Measurements from ENCODE around the gene ELF2.
"Not testable (repeated sequence)": the region's sequence is repeated elsewhere in the genome, so short reads cannot be mapped to it uniquely, and the experiment has no call there.

ELF2 gene

GRCh38 chr4:139015948-139016471, 161.0 kb downstream of the ELF2 start:
- DNase-seq: no peak

GRCh38 chr4:139015269-139015947, 161.6 kb downstream of the ELF2 start, which contains the start of gene NOCT:
Gene NOCT, plus strand, starts transcription at chr4:139015781. Its CDS starts 201 bp downstream, at chr4:139015982.
- peak; percentile 84 to 95 (median 90) for DNase-seq

GRCh38 chr4:139014371-139015268, 162.4 kb downstream of the ELF2 start:
- no peak for DNase-seq

- DNase-seq: no peak
Measured at GRCh38 chr4:139011225-139011950, 165.6 kb downstream of the ELF2 start.

GRCh38 chr4:139009702-139010101, 167.3 kb downstream of the ELF2 start:
- DNase-seq: no peak

GRCh38 chr4:139008278-139008677, 168.7 kb downstream of the ELF2 start:
- DNase-seq: not testable (repeated sequence)

GRCh38 chr4:139007640-139008039, 169.4 kb downstream of the ELF2 start:
- no peak for DNase-seq
